ENCODE data around the gene DRC1.

DRC1 gene

DNA sequence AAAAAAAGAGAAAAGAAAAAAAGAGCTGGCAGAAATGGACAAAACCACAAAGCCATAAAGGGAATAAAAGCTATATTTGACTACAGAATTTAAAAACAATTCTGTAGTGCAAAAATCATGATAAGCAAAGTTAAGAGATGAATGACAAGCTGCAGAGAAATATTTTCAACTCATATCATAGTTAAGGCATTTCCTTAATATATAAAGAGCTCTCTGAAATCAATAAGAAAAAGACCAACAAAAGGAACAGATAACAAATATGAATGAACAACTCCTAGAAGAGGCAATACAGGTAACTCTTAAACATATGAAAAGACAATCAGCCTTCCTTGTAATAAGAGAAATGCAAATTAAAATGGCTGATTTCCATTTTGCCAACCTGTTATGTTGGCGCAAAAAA is 50.0 kb downstream of the DRC1 start:
- Mint-ChIP-seq H3K36me3 (no peaks in the 10 kb centered on the region), H3K27me3 (no peaks in the 10 kb centered on the region), H3K4me1 (no peaks in the 10 kb centered on the region), H3K4me3 (no peak overlapping the region), H3K27ac (no peak overlapping the region), H3K9me3 (no peaks in the 10 kb centered on the region)

DNA sequence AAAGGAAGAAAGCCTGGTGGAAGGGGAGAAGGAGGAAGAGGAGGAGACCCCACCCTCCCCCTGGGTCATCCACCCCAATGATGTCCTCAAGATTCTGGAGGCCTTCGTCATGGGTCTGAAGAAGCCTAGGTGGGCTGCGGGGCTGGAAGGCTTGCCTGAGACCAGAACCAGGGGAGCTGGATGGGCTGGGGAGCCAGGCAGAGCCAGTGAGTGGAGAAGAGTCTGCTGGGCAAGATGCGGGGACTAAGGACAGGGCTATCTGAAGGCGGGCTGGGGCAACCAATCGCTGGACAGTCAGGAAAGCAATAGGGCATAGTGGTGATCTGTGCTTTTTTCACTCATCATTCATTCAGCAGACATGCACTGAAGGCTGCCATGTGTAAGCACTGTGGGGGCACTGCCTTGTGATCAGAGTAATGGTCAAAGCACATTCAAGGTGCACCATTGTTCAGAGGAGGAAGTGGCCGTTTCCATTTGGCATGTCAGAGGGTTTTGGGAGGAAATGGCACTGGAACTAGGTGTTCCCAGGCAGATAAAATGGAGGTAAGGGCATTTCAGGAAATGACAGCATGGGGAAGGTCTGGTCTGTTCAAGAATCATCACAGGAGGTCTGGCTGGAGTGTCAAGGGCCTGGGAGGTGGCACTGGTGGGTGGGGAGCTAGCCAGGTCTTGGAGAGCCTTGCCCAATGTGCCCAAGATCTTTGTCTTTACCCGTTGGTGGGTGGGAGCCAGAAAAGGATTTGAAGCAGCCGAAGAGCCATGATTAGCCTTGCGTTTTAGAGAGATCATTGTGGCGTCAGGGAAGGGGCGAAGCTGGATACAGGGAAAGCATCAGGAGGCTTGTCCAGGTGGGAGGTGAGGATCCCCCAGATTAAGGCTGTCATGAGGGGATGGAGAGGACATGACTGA is 52.0 kb downstream of the DRC1 start:
- no peak overlapping the region for H3K4me3 Mint-ChIP-seq
- H3K27me3 Mint-ChIP-seq = no peaks in the 10 kb centered on the region
- no peaks in the 10 kb centered on the region for H3K4me1 Mint-ChIP-seq
- no peak overlapping the region for H3K27ac Mint-ChIP-seq
- H3K9me3 Mint-ChIP-seq = no peaks in the 10 kb centered on the region
- no peaks in the 10 kb centered on the region for H3K36me3 Mint-ChIP-seq

DNA sequence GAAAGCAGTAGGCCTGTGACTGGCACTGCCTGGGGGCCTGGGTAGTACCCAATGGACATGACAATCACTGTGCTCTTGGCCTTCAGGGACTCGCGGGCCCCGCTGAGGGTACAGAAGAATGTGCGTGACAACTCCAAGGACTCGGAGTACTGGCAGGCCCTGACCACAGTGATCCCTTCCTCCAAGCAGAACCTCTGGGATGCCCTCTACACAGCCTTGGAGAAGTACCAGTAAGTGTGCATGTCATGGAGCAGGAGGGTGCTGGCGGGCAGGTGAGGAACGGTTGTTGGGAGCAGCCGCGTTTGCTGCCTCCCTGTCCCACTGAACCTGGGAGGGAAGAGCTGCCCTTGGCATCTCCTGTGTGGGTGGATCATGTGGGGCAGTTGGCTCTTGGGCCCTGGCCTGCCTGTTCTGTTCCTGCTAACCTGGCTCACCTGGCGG is 52.9 kb downstream of the DRC1 start:
- Mint-ChIP-seq H3K4me3 (no peak overlapping the region), H3K27ac (no peak overlapping the region), H3K9me3 (no peaks in the 10 kb centered on the region), H3K27me3 (no peaks in the 10 kb centered on the region), H3K36me3 (no peaks in the 10 kb centered on the region), H3K4me1 (no peaks in the 10 kb centered on the region)

DNA sequence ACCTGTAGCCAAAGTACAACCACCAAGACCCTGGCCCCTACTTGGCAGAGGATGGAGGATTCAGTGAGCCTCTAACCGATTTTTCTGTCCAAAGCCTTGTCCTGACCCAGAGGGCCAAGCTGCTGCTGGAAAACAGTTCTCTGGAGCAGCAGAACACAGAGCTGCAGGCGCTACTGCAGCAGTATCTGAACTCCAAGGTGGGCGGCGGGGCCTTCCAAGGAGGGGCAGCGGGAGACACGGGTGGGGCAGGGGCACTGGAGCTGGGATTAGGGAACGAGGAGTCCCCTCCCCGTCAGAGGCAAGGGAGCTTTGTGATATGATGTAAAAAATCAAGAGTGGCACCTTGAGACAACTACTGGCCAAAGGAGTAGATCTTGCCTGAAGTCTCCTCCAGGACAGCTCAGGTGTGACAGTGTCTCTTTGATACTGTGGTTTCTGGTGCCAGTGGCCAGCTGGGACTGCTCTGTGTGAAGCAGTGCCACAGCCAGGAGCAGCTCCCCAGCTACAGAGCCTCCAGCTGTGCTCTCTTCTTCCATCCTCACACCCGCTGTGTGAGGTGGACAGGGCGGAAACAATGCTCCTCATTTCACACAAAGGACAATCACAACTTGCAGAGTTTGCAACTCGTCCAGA is 53.4 kb downstream of the DRC1 start:
- Mint-ChIP-seq H3K27me3 (no peaks in the 10 kb centered on the region), H3K36me3 (no peaks in the 10 kb centered on the region), H3K9me3 (no peaks in the 10 kb centered on the region), H3K27ac (no peak overlapping the region), H3K4me1 (no peaks in the 10 kb centered on the region), H3K4me3 (no peak overlapping the region)

- Mint-ChIP-seq H3K9me3 (no peaks in the 10 kb centered on the region), H3K27ac (no peak overlapping the region)
Observed at GRCh38 chr2:26455670-26456439, 54.1 kb downstream of the DRC1 start.

GRCh38 chr2:26456440-26457250 is 54.9 kb downstream of the DRC1 start:
- Mint-ChIP-seq H3K4me1 (no peaks in the 10 kb centered on the region), H3K27me3 (no peaks in the 10 kb centered on the region), H3K4me3 (no peak overlapping the region), H3K9me3 (no peaks in the 10 kb centered on the region), H3K36me3 (no peaks in the 10 kb centered on the region), H3K27ac (no peak overlapping the region)

More at GRCh38 chr2:26455670-26456439, 54.1 kb downstream of the DRC1 start:
- Mint-ChIP-seq H3K4me3 (no peak overlapping the region), H3K36me3 (no peaks in the 10 kb centered on the region), H3K27me3 (no peaks in the 10 kb centered on the region), H3K4me1 (no peaks in the 10 kb centered on the region)

- no peaks in the 10 kb centered on the region for H3K9me3 Mint-ChIP-seq
- no peak overlapping the region for H3K27ac Mint-ChIP-seq
- no peaks in the 10 kb centered on the region for H3K27me3 Mint-ChIP-seq
Observed at GRCh38 chr2:26457251-26457666, 55.5 kb downstream of the DRC1 start.

DNA sequence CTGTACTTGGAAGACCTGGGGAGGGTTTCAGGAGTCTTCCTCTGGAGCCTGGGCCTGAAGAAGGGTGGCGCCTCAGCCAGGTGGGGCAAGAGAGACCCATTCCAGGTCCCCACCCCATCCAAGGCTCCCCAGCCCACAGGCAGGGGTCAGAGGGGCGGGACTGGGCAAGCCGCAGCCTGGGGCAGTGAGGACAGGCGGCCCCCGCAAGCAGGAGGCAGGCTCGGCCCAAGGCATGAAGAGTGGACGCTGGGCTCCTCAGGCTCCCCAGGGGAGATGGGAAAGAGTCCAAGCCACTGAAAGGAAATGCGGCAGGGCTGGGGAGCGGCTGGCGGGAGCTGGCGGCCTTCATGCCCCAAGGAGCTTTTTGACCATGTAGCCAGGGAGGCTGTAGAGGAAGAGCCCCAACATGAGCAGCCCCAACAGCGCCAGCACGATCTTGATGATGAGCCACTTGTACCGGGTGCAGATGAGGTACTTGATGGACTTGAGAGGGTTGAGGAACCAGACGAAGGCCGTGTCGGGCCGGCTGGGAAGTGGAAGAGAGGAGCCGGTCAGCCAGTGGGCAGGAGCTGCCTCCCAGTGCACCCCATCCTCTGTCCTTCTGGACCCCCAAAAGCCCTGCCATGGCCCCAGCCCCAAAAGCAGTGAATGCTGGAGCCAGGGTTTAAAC is 56.1 kb downstream of the DRC1 start:
- Mint-ChIP-seq H3K27me3 (no peaks in the 10 kb centered on the region), H3K9me3 (no peaks in the 10 kb centered on the region), H3K36me3 (no peaks in the 10 kb centered on the region), H3K27ac (no peak overlapping the region), H3K4me3 (no peak overlapping the region), H3K4me1 (no peaks in the 10 kb centered on the region)

More at GRCh38 chr2:26457251-26457666, 55.5 kb downstream of the DRC1 start:
- no peaks in the 10 kb centered on the region for H3K36me3 Mint-ChIP-seq
- H3K4me3 Mint-ChIP-seq = no peak overlapping the region
- no peaks in the 10 kb centered on the region for H3K4me1 Mint-ChIP-seq

DNA sequence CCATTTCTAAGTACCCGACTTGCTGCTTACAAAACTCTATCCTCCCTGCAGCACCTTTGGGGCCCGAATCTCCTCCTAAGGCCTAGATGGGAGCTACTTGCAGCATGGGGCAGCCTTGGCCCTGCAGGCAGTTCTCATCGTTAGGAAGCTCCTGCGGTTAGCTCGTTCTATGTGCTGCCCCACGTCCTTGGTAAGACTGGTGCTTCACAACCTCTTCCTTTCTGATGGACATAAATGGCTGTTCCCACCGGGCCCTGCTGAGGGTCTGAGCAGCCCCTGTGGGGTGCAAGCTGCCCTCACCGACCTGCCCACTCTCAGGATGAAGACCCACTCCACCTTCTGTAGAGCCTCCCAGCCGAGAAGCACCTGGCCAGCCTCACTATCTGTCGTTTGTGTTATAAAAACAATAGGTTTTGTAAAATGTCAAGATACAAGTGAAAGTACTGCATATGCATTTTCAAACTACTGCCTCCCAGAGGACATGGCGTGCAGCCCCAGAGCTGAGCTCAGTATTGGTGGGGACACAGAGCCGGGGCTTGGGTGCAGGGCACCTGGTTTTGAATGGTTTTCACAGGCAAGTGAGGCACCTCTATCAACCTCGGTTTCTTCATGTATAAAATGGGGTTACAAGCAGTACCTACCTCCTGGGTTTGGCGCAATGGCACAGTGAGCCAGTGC is 56.8 kb downstream of the DRC1 start:
- no peak overlapping the region for H3K4me3 Mint-ChIP-seq
- no peaks in the 10 kb centered on the region for H3K36me3 Mint-ChIP-seq
- no peaks in the 10 kb centered on the region for H3K27me3 Mint-ChIP-seq
- H3K27ac Mint-ChIP-seq = no peak overlapping the region
- no peaks in the 10 kb centered on the region for H3K4me1 Mint-ChIP-seq
- no peaks in the 10 kb centered on the region for H3K9me3 Mint-ChIP-seq

- Mint-ChIP-seq H3K4me3 (no peak overlapping the region), H3K4me1 (no peaks in the 10 kb centered on the region), H3K27ac (no peak overlapping the region), H3K27me3 (no peaks in the 10 kb centered on the region), H3K9me3 (no peaks in the 10 kb centered on the region), H3K36me3 (no peaks in the 10 kb centered on the region)
Observed at GRCh38 chr2:26459991-26460612, 58.4 kb downstream of the DRC1 start.

DNA sequence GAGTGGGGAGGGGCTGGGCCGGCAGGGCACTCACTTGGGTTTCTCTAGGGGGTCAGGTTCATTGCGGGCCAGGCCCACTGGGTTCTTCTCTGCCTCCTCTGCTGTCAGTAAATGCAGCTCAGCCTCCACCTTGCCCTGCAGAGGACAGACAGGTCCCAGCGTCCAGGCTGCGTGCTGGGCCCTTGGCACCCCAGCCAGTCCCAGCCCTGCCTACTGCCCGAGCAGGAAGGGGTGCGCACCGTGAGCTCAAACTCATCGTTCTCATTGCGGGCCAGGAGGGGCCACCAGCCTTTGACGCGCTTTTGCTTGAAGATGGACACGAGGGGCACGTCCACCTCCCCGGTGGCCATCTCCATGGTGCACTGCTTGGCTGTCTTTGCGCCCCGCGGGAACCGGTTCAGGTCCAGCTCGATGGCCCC is 58.9 kb downstream of the DRC1 start:
- no peaks in the 10 kb centered on the region for H3K9me3 Mint-ChIP-seq
- no peaks in the 10 kb centered on the region for H3K4me1 Mint-ChIP-seq
- no peak overlapping the region for H3K27ac Mint-ChIP-seq
- H3K27me3 Mint-ChIP-seq = no peaks in the 10 kb centered on the region
- no peak overlapping the region for H3K4me3 Mint-ChIP-seq
- H3K36me3 Mint-ChIP-seq = no peaks in the 10 kb centered on the region

GRCh38 chr2:26461601-26462023 is 59.9 kb downstream of the DRC1 start:
- no peak overlapping the region for H3K4me3 Mint-ChIP-seq
- no peaks in the 10 kb centered on the region for H3K27me3 Mint-ChIP-seq
- no peak overlapping the region for H3K27ac Mint-ChIP-seq
- H3K9me3 Mint-ChIP-seq = no peaks in the 10 kb centered on the region
- H3K36me3 Mint-ChIP-seq = no peaks in the 10 kb centered on the region
- no peaks in the 10 kb centered on the region for H3K4me1 Mint-ChIP-seq

DNA sequence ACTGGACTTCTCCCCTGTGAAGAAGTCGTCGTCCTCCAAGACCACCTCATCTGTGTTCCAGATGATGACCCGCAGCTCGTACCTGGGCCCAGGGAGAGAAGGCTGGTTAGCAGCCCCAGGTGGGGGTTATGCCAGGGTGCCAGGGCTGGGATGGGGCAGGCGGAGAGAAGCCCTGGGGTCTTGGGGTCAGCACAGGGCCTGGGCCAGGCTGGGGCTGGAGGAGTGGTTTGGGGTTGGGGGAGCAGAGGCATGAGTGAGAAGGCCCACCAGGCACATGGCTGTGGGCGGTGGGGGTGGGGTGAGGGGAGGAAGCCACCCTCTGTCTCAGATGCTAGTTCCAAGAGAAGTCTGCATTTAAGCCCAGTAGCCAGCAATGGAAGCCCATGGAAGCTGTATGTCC is 60.4 kb downstream of the DRC1 start:
- no peaks in the 10 kb centered on the region for H3K27me3 Mint-ChIP-seq
- no peaks in the 10 kb centered on the region for H3K9me3 Mint-ChIP-seq
- no peak overlapping the region for H3K4me3 Mint-ChIP-seq
- H3K36me3 Mint-ChIP-seq = no peaks in the 10 kb centered on the region
- no peaks in the 10 kb centered on the region for H3K4me1 Mint-ChIP-seq
- no peak overlapping the region for H3K27ac Mint-ChIP-seq
